GM19463 (cell line): ENCODE results near the gene LDB1.

Experiments
- ATAC-seq: cut with Tn5 transposase; IDR thresholded peaks from one replicate; pipeline ENCODE4 v1.9.1; 2021; ENCODE audit warnings: mild to moderate bottlenecking, moderate library complexity; ENCODE audit not compliant: unreplicated experiment

LDB1 gene

DNA sequence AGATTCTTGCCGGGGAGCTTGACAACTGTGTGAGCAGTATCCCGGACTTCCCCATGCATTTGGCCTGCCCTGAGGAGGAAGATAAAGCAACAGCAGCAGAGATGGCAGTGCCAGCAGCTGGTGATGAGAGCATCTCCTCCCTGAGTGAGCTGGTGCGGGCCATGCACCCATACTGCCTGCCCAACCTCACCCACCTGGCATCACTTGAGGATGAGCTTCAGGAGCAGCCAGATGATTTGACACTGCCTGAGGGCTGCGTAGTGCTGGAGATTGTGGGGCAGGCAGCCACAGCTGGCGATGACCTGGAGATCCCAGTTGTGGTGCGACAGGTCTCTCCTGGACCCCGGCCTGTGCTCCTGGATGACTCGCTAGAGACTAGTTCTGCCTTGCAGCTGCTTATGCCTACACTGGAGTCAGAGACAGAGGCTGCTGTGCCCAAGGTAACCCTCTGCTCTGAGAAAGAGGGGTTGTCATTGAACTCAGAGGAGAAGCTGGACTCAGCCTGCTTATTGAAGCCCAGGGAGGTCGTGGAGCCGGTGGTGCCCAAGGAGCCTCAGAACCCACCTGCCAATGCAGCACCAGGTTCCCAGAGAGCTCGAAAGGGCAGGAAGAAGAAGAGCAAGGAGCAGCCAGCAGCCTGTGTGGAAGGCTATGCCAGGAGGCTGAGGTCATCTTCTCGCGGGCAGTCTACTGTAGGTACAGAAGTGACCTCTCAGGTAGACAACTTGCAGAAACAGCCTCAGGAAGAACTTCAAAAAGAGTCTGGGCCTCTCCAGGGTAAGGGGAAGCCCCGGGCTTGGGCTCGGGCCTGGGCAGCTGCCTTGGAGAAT lies 19.3 kb upstream of the LDB1 start:
- no peak for ATAC-seq

- ATAC-seq = no peak
Observed at GRCh38 chr10:102135956-102136526, 15.9 kb upstream of the LDB1 start.

- no peak for ATAC-seq
Observed at GRCh38 chr10:102134416-102134815, 14.2 kb upstream of the LDB1 start.

- no peak for ATAC-seq
Observed at GRCh38 chr10:102133373-102134195, 13.4 kb upstream of the LDB1 start.

DNA sequence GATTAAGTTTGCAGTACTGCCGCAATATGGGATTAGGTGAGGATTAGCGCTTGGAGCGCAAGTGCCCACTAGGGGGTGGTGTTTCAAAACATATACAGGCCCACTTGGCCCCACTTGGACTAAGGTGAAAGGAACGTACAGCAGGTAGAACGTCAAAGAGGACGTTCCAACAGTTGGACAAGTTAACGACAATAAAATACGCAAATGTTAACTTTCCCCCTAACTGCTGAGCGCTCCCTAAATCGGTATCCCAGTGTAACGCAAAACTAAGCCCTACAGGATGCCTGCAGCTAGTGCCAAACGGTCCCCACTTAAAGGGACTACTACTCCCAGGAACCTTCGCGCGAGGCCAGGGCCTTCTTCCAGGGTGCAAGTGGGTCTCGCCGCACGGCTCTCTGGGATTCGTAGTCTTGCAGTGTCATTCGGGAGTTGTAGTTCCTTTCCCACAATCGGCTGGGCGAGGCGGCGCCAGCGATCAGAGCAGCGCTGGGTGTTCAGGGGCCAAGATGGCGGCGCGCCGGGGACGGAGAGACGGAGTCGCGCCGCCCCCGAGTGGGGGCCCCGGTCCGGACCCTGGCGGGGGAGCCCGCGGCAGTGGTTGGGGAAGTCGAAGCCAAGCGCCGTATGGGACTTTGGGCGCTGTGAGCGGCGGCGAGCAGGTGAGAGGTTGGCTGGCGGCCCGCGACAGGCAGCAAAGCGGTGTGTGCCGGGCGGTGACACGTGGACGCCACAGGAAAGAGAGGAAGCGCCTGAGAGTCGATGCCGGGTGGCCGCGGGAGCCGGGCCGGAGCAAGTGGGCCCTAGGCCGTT lies 12.6 kb upstream of the LDB1 start, which contains the start of gene PPRC1:
Gene PPRC1 (plus strand): TSS at position 478 of the 810 bp plus-strand sequence. CDS start 29 bp downstream, at position 507.
- peak; percentile 90 for ATAC-seq

DNA sequence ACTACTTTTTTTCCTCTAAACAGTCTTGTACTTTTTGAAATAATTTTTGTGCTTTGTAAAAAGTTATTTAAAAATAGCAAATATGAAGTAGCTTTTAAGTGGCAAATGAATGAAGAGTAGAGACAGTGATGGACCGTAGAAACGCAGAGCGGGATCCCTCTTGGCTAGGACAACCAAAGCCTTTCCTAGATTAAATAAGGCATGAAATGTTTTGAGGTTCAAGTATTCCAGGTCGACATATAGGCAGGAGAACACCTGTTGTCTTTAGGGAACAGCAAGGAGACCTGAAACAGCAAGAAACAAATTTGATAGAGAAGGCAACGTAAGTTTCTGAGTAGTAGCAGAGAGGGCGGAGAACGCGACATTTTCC lies 12.0 kb upstream of the LDB1 start:
- ATAC-seq = no peak

DNA sequence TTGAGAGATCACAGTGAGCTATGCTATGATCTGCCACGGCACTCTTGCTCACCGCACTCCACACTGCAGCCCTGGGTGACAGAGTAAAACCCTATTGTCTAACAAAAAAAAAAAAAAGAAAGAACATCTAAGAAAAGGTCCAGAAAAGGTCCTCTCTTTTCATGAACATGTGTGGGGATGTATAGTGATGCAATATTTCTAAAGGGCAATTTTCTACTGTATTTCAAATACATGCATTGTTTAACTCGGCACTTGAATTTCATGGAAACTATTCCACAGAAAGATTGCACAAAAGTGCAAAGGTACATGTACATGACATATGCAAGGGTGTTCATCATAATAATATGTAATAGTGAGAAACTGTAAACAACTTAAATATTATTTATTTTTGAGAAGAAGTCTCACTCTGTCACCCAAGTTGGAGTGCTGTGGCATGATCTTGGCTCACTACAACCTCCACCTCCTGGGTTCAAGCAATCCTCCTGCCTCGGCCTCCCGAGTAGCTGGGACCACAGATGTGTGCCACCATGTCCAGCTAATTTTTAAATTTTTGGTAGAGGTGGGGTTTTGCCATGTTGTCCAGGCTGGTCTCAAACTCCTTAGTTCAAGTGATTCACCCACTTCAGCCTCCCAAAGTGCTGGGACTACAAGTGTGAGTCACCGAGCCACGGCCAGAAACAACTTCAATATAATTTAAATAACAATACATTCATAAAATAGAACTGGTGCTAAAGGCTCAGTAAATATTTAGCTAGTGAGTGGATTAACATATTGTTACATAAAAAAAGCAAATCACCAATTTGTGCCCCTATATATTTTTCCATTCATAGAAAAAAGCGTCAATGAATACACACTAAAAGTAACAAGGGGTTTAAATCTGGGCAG lies 11.4 kb upstream of the LDB1 start:
- no peak for ATAC-seq

DNA sequence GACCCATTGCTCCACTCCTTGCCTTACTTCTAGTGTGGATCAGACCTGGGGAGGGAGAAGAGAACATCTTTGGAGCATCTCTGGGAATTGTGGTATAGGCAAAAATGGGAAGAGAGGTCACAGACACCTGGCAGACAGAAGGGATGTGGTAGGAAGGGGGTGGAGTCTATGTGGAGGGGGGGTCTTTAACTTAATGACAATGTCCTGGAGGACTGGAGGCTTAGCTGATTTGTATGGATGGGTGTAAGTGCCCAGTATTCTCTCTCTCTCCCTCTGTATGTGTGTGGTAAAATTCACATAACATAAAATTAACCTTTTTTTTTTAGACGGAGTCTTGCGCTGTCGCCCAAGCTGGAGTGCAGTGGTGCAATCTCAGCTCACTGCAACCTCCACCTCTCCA lies 3.1 kb upstream of the LDB1 start:
- no peak for ATAC-seq

GRCh38 chr10:102122450-102122849 lies 2.3 kb upstream of the LDB1 start:
- no peak for ATAC-seq

- ATAC-seq = no peak
Observed at GRCh38 chr10:102121739-102122372, 1.7 kb upstream of the LDB1 start.

- ATAC-seq = no peak
Observed at GRCh38 chr10:102120991-102121738, 997 bp upstream of the LDB1 start.

GRCh38 chr10:102119417-102120141 lies 589 bp downstream of the LDB1 start:
- no peak for ATAC-seq

GRCh38 chr10:102118867-102119266 lies 1.3 kb downstream of the LDB1 start:
- ATAC-seq = no peak

DNA sequence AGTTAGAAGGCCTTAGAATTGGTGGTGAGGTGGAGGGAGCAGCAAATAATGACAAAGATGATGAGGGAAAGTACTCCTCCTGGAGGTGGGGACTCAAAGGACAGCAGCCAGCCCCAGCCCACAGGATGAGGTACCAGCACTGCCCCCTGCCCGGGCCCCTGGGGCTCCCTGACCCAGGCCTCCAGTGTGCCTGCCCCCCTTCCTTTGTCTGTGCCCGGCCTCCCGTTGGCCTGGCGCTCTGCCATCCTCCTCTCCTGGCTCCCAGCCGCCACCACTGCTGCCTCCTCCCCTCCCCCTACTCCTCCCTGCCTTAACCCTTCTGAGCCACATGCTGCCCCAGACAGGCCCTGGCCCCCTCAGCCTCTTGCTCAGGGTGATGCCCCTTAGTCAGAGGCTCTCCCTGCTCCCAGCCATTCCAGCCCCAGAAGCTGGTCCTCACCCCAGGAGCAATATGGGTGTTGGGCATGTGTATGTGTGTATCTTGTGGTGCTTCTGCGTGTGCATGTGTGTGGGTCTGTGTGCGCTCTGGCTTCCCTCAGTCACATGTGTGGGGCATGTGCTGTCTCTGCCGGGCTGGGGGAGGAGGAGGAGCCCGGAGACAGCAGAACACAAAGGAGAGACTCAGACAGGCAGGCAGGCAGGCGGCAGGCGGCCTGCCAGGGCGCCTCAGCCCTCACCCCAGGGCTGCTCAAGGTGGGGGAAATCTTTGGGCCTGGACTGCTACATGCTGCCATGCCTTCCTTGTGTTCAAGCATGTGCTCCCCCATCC lies 2.6 kb downstream of the LDB1 start:
- no peak for ATAC-seq

- no peak for ATAC-seq
Observed at GRCh38 chr10:102116656-102117055, 3.5 kb downstream of the LDB1 start.

- ATAC-seq = no peak
Observed at GRCh38 chr10:102115775-102116174, 4.4 kb downstream of the LDB1 start.
